CD4-positive, alpha-beta T cell (primary cell): Measurements from ENCODE around the gene ARMC7. TPM values are rescaled to one million over a fixed set of nuclear protein-coding genes. Genes with fewer than 3 reads are reported as not detected.

Source experiments
- ATAC-seq: fragments of 200-7000 bp; cut with Tn5 transposase; one replicate; pipeline ENCODE4 v1.10.0; 2022; ENCODE audit warnings: mild to moderate bottlenecking; ENCODE audit not compliant: poor library complexity
- CTCF ChIA-PET: fragments of 350-600 bp; sonication (Branson Sonifier 250); formaldehyde crosslinking; loops from one replicate; lab custom pipeline; 2021; ENCODE audit warnings: antibody characterized with exemption, inconsistent platforms; lab: Charles Lee
- POLR2A ChIA-PET: fragments of 350-600 bp; sonication (Branson Sonifier 250); formaldehyde crosslinking; loops from one replicate; lab custom pipeline; 2021; ENCODE audit warnings: antibody characterized with exemption, inconsistent platforms; lab: Charles Lee
- DNase-seq, 14 experiments: peaks; one replicate each; pipeline ENCODE4 v3.0.0-alpha.2; 2013 to 2020; ENCODE audit warnings: mixed read lengths in 2 of 14
- H3K27ac ChIP-seq, 2 donors: one replicate each; pipeline versions ENCODE4 v1.5.1 to v1.7.0; 2013; ENCODE audit warnings: low read length in 2 of 2, low read depth in 1 of 2, mild to moderate bottlenecking in 1 of 2
- H3K27me3 ChIP-seq, 2 experiments: 1 replicate in 1 of 2; 2 replicates in 1 of 2; pipeline versions ENCODE4 v1.6.1 to v1.7.0; 2013; ENCODE audit warnings: low read length in 2 of 2, control low read depth in 1 of 2, mild to moderate bottlenecking in 1 of 2, moderate library complexity in 1 of 2; ENCODE audit not compliant: insufficient read depth in 2 of 2, control insufficient read depth in 1 of 2
- H3K36me3 ChIP-seq: one replicate; pipeline ENCODE4 v1.6.1; 2013; ENCODE audit warnings: low read length, control low read depth; ENCODE audit not compliant: insufficient read depth
- H3K4me1 ChIP-seq: one replicate; pipeline ENCODE4 v1.6.1; 2013; ENCODE audit warnings: low read length, control low read depth; ENCODE audit not compliant: insufficient read depth
- H3K4me3 ChIP-seq: one replicate; pipeline ENCODE4 v1.5.1; 2013; ENCODE audit warnings: mild to moderate bottlenecking, low read length, moderate library complexity
- H3K9me3 ChIP-seq, 2 experiments: 1 replicate in 1 of 2; 2 replicates in 1 of 2; pipeline versions ENCODE4 v1.6.1 to v1.7.0; 2013; ENCODE audit warnings: low read length in 2 of 2, mild to moderate bottlenecking in 2 of 2, control low read depth in 1 of 2, moderate library complexity in 1 of 2; ENCODE audit not compliant: control insufficient read depth in 1 of 2, insufficient read depth in 1 of 2
- H3K27ac Mint-ChIP-seq: one replicate; pipeline ENCODE4 v1.8.0; 2020; ENCODE audit warnings: mixed read lengths
- H3K27me3 Mint-ChIP-seq: one replicate; pipeline ENCODE4 v1.8.0; 2021; ENCODE audit warnings: mixed read lengths
- H3K36me3 Mint-ChIP-seq: one replicate; pipeline ENCODE4 v1.8.0; 2021; ENCODE audit warnings: low read depth, mixed read lengths
- H3K4me1 Mint-ChIP-seq: one replicate; pipeline ENCODE4 v1.8.0; 2021; ENCODE audit warnings: low read depth, mixed read lengths
- H3K4me3 Mint-ChIP-seq: one replicate; pipeline ENCODE4 v1.8.0; 2020; ENCODE audit warnings: mild to moderate bottlenecking, mixed read lengths
- H3K9me3 Mint-ChIP-seq: one replicate; pipeline ENCODE4 v1.8.0; 2020; ENCODE audit warnings: mixed read lengths
- intact Hi-C, 2 experiments: fragments of 100-400 bp; cut with DNase I in 1 of 2; cut with micrococcal nuclease in 1 of 2; formaldehyde crosslinking; loops; one replicate each; pipeline versions ENCODE4 v1.15.1 to v1.9.0; 2023 to 2025; cut with DNase I, micrococcal nuclease
- total RNA-seq, 174 experiments: library from RNA in 2 of 174; stranded (reverse) in 2 of 174; gene quantifications; one replicate each; pipeline ENCODE4 v1.2.3 and lab custom pipeline; 2021 to 2026
- TF ChIP-seq, protein P1 (sequence below): fragments of 200-600 bp; IDR thresholded peaks from one replicate; pipeline ENCODE4 v1.8.0; 2022; ENCODE audit warnings: antibody characterized with exemption, mild to moderate bottlenecking

The ARMC7 gene
- total RNA-seq, 2 experiments from 2014 or later, result 4.1 to 4.8 TPM

- DNase-seq (peak in 13 of 14 experiments; percentile 32 to 80 (median 59)), ATAC-seq (peak; percentile 85)
- TF ChIP-seq, protein P1, sequence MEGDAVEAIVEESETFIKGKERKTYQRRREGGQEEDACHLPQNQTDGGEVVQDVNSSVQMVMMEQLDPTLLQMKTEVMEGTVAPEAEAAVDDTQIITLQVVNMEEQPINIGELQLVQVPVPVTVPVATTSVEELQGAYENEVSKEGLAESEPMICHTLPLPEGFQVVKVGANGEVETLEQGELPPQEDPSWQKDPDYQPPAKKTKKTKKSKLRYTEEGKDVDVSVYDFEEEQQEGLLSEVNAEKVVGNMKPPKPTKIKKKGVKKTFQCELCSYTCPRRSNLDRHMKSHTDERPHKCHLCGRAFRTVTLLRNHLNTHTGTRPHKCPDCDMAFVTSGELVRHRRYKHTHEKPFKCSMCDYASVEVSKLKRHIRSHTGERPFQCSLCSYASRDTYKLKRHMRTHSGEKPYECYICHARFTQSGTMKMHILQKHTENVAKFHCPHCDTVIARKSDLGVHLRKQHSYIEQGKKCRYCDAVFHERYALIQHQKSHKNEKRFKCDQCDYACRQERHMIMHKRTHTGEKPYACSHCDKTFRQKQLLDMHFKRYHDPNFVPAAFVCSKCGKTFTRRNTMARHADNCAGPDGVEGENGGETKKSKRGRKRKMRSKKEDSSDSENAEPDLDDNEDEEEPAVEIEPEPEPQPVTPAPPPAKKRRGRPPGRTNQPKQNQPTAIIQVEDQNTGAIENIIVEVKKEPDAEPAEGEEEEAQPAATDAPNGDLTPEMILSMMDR, result no peak
- Histone ChIP-seq H3K36me3 (peaks cover 10% of the 10 kb centered on the region), H3K4me3 (no peak overlapping the region), H3K9me3 (no peaks in the 10 kb centered on the region), H3K27me3 (no peaks in the 10 kb centered on the region), H3K27ac (peak overlapping the region in 1 of 2 donors; percentile 29), H3K4me1 (peaks cover 29% of the 10 kb centered on the region)
- H3K36me3 Mint-ChIP-seq, result peaks cover 14% of the 10 kb centered on the region
- H3K27me3 Mint-ChIP-seq, result no peaks in the 10 kb centered on the region
- H3K4me1 Mint-ChIP-seq, result peaks cover 29% of the 10 kb centered on the region
- ChIA-PET POLR2A (interaction anchor here (0.6 to 1.5 kb wide), 8 partner anchors 10 to 237 kb away, joined by 3 to 10 read pairs (median 3); partner anchors contain the start of genes ARMC7 and SUMO2), CTCF (interaction anchor here (1.4 to 3.8 kb wide), 5 partner anchors 10 to 77 kb away, joined by 3 to 25 read pairs (median 7); partner anchors contain the start of gene ARMC7)
- no peaks in the 10 kb centered on the region for H3K9me3 Mint-ChIP-seq
- intact Hi-C loops, result no loop called here
- H3K27ac Mint-ChIP-seq, result peak overlapping the region; percentile 84
- peak overlapping the region; percentile 34 for H3K4me3 Mint-ChIP-seq
Measured at GRCh38 chr17:75124041-75124818, 14.5 kb downstream of the ARMC7 start.

- Mint-ChIP-seq H3K27ac (peak overlapping the region; percentile 84), H3K9me3 (no peaks in the 10 kb centered on the region), H3K4me1 (peaks cover 29% of the 10 kb centered on the region), H3K4me3 (no peak overlapping the region), H3K27me3 (no peaks in the 10 kb centered on the region), H3K36me3 (peaks cover 14% of the 10 kb centered on the region)
- POLR2A ChIA-PET, result interaction anchor here (0.9 to 1.4 kb wide), 3 partner anchors 10 to 90 kb away, joined by 3 to 10 read pairs (median 3); no protein-coding TSS in a partner anchor
- intact Hi-C loops, result no loop called here
- no peak overlapping the region for H3K27ac ChIP-seq
- TF ChIP-seq, protein P1, result no peak
- H3K36me3 ChIP-seq, result peaks cover 16% of the 10 kb centered on the region
- DNase-seq, result no peak
- CTCF ChIA-PET, result interaction anchor here (1.4 to 3.8 kb wide), 4 partner anchors 10 to 77 kb away, joined by 3 to 25 read pairs (median 6); partner anchors contain the start of gene ARMC7
- ATAC-seq, result no peak
- H3K27me3 ChIP-seq, result no peaks in the 10 kb centered on the region
- H3K4me3 ChIP-seq, result no peak overlapping the region
- peaks cover 29% of the 10 kb centered on the region for H3K4me1 ChIP-seq
- no peaks in the 10 kb centered on the region for H3K9me3 ChIP-seq
Measured at GRCh38 chr17:75124819-75125162, 15.0 kb downstream of the ARMC7 start.

DNA sequence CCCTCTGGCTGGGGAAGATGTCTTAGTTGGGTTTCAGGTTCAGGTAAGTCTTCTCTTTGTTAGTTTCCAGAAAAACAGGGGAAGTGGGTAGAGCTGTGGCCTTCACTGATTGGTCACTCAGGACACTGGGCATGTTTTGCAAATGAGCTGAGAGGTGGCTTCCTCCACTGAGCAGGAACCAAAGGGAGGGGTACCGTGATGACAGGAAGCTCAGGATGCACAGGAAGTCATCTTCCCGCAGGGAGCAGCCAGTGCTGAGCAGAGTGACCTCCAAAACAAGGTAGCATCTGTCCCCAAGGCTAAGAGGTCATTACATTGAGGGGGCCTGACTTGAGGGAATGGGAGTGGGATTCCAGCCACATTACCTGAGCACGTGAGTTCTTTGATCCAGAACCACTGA, 16.2 kb downstream of the ARMC7 start:
- no peak overlapping the region for H3K4me3 ChIP-seq
- no peaks in the 10 kb centered on the region for H3K9me3 Mint-ChIP-seq

More for the DNA sequence above, 16.2 kb downstream of the ARMC7 start:
- TF ChIP-seq, protein P1, result no peak
- ATAC-seq, result no peak
- no peak for DNase-seq
- ChIA-PET POLR2A (interaction anchor here (0.5 to 0.9 kb wide), 3 partner anchors 11 to 29 kb away, joined by 3 to 5 read pairs (median 3); partner anchors contain the start of gene JPT1), CTCF (interaction anchor here (2.1 to 3.8 kb wide), 2 partner anchors 12 to 76 kb away, joined by 7 to 25 read pairs; no protein-coding TSS in a partner anchor)
- H3K4me1 ChIP-seq, result peaks cover 41% of the 10 kb centered on the region
- H3K27me3 ChIP-seq, result no peaks in the 10 kb centered on the region
- intact Hi-C loops, result no loop called here
- Mint-ChIP-seq H3K4me3 (no peak overlapping the region), H3K4me1 (peaks cover 33% of the 10 kb centered on the region), H3K36me3 (peaks cover 16% of the 10 kb centered on the region), H3K27me3 (no peaks in the 10 kb centered on the region), H3K27ac (peak overlapping the region; percentile 36)
- H3K9me3 ChIP-seq, result no peaks in the 10 kb centered on the region
- no peak overlapping the region for H3K27ac ChIP-seq
- H3K36me3 ChIP-seq, result peaks cover 18% of the 10 kb centered on the region
